Fibroblast of lung (primary cell): ENCODE data around the gene TRAPPC12. TPM values are rescaled to one million over a fixed set of nuclear protein-coding genes. Genes with fewer than 3 reads are reported as not detected.

Source experiments
- DNase-seq, 2 donors: peaks; one replicate each; pipeline versions ENCODE4 v3.0.0 to v3.0.0-alpha.2; 2010; ENCODE audit warnings: low read depth in 2 of 2
- H2AFZ ChIP-seq: 2 replicates; pipeline ENCODE4 v1.5.1; 2012; ENCODE audit warnings: low read length, control low read depth, inconsistent platforms
- H3K27ac ChIP-seq: 2 replicates; pipeline ENCODE4 v1.5.1; 2011; ENCODE audit warnings: low read length, control low read depth; ENCODE audit not compliant: insufficient read depth
- H3K27me3 ChIP-seq: 2 replicates; pipeline ENCODE4 v1.5.1; 2011; ENCODE audit warnings: mild to moderate bottlenecking, low read length; ENCODE audit not compliant: control insufficient read depth, insufficient read depth
- H3K36me3 ChIP-seq: 2 replicates; pipeline ENCODE4 v1.5.1; 2011; ENCODE audit warnings: low read length; ENCODE audit not compliant: control insufficient read depth, insufficient read depth
- H3K4me1 ChIP-seq: 2 replicates; pipeline ENCODE4 v1.5.1; 2011; ENCODE audit warnings: low read length; ENCODE audit not compliant: control insufficient read depth, insufficient read depth; ENCODE audit errors: extremely low read depth
- H3K4me2 ChIP-seq: 2 replicates; pipeline ENCODE4 v1.5.1; 2011; ENCODE audit warnings: low read length, control low read depth; ENCODE audit not compliant: insufficient read depth; ENCODE audit errors: extremely low read depth
- H3K4me3 ChIP-seq, 4 experiments: fragments of 200-600 bp in 1 of 4; sonication (generic) in 1 of 4; replicated peaks in 1 of 4; 2 replicates each; pipeline ENCODE4 v1.5.1; 2011 to 2016; ENCODE audit warnings: low read length in 4 of 4, low read depth in 3 of 4, mild to moderate bottlenecking in 3 of 4, control low read depth in 2 of 4, inconsistent platforms in 1 of 4, mixed read lengths in 1 of 4; ENCODE audit not compliant: insufficient read depth in 1 of 4; ENCODE audit errors: control extremely low read depth in 1 of 4
- H3K79me2 ChIP-seq: 2 replicates; pipeline ENCODE4 v1.5.1; 2012; ENCODE audit warnings: mild to moderate bottlenecking, low read length, inconsistent platforms; ENCODE audit not compliant: control insufficient read depth, insufficient read depth
- H3K9ac ChIP-seq: 2 replicates; pipeline ENCODE4 v1.5.1; 2011; ENCODE audit warnings: mild to moderate bottlenecking, low read length, control low read depth; ENCODE audit not compliant: insufficient read depth
- H3K9me3 ChIP-seq: 2 replicates; pipeline ENCODE4 v1.5.1; 2012; ENCODE audit warnings: low read depth, low read length; ENCODE audit not compliant: control insufficient read depth, insufficient read depth
- H4K20me1 ChIP-seq: 2 replicates; pipeline ENCODE4 v1.5.1; 2011; ENCODE audit warnings: low read length; ENCODE audit not compliant: control insufficient read depth, insufficient read depth; ENCODE audit errors: extremely low read depth
- EZH2 ChIP-seq: IDR thresholded peaks from 2 replicates; pipeline ENCODE4 v1.5.1; 2012; ENCODE audit warnings: low read length, control low read depth, mild to moderate bottlenecking; ENCODE audit errors: missing control alignments
- polyA plus RNA-seq, 2 donors: library from polyadenylated mRNA; depleted of rRNA in 1 of 2; stranded (reverse) in 1 of 2; unstranded in 1 of 2; fragments of >200 nt; gene quantifications; 2 replicates each; pipeline ENCODE4 v1.2.1, GENCODE V29; 2011 to 2012; ENCODE audit warnings: missing spikeins in 1 of 2
- total RNA-seq: library from RNA; depleted of rRNA; stranded (reverse); fragments of >200 nt; gene quantifications from 2 replicates; pipeline ENCODE4 v1.2.1, GENCODE V29; 2014
- TF ChIP-seq, protein P1 (sequence below), 2 donors: IDR thresholded peaks in 1 of 2; conservative IDR thresholded peaks in 1 of 2; 1 replicate in 1 of 2; 2 replicates in 1 of 2; pipeline ENCODE4 v1.5.1; 2011 to 2012; ENCODE audit warnings: low read length in 2 of 2, control low read depth in 1 of 2, inconsistent platforms in 1 of 2, low read depth in 1 of 2, mild to moderate bottlenecking in 1 of 2

Gene TRAPPC12
- total and polyA plus RNA-seq, 2 donors (not counting 1 experiment from before 2014, with no cell fraction given) = 33.7 to 53.2 TPM

DNA sequence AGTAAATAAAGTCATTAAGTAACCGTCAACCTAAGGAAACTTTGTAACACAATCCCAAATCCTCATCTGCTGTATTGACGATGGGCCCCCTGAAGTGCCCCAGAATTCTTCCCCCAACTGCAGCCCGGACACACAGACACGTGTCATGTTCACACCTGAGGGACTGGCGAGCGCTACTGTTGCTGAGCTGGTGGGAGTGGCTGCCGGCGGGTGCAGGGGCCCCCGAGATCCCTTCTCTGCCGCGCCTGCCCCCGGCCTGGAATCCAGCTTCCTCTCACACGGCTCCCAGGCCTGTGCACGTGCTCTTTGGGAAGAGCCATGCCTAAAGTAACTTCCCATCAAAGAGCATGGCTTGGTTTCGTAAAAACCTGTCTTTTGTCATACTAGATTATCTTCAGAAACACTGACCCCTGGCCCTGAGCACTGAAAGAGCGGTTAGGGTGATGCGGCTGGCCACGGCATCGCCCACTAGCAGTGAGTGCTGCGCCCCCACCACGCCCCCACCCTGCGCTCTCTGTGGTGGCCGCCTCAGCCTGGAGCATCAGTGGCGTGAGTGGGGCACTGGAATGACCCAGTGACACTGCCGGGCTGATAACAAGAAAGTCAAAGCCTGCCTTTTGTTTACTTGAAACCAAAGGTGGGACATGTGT is 83.8 kb downstream of the TRAPPC12 start:
- Histone ChIP-seq H4K20me1 (no peaks in the 10 kb centered on the region), H2AFZ (no peak overlapping the region), H3K9ac (no peak overlapping the region), H3K79me2 (no peaks in the 10 kb centered on the region), H3K9me3 (no peaks in the 10 kb centered on the region), H3K36me3 (peaks cover 22% of the 10 kb centered on the region), H3K4me2 (no peak overlapping the region), H3K27ac (no peak overlapping the region), H3K4me3 (no peak overlapping the region), H3K4me1 (peaks cover 12% of the 10 kb centered on the region), H3K27me3 (no peaks in the 10 kb centered on the region)
- DNase-seq = no peak
- TF ChIP-seq, protein P1, sequence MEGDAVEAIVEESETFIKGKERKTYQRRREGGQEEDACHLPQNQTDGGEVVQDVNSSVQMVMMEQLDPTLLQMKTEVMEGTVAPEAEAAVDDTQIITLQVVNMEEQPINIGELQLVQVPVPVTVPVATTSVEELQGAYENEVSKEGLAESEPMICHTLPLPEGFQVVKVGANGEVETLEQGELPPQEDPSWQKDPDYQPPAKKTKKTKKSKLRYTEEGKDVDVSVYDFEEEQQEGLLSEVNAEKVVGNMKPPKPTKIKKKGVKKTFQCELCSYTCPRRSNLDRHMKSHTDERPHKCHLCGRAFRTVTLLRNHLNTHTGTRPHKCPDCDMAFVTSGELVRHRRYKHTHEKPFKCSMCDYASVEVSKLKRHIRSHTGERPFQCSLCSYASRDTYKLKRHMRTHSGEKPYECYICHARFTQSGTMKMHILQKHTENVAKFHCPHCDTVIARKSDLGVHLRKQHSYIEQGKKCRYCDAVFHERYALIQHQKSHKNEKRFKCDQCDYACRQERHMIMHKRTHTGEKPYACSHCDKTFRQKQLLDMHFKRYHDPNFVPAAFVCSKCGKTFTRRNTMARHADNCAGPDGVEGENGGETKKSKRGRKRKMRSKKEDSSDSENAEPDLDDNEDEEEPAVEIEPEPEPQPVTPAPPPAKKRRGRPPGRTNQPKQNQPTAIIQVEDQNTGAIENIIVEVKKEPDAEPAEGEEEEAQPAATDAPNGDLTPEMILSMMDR (conservative IDR thresholded peaks at IDR 0.05 in 1 of 2, IDR thresholded peaks at IDR 0.05 in 1 of 2; ENCODE audit: low read depth in 1 of 2, low read length in 2 of 2) = no peak
- TF ChIP-seq EZH2 = no peak

DNA sequence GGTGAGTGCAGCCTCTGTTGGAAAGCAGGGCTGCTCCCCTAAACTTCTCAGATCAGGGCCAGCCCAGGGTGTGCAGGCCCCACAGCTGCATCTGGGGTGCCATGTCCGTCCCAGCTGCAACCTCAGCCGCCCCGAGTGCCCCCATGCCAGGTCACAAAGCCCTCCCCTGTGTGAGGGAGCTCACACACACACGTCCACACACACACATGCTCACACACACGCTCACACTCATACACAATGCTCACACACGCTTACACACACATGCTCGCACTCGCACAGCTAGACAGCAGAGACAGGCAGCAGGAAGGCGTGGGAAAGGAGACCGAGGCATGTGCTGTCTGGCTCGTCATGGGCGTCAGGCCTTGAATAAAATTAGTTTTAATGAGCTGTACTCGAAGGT is 84.5 kb downstream of the TRAPPC12 start:
- DNase-seq = no peak
- TF ChIP-seq, protein P1 (conservative IDR thresholded peaks at IDR 0.05 in 1 of 2, IDR thresholded peaks at IDR 0.05 in 1 of 2; ENCODE audit: low read depth in 1 of 2, low read length in 2 of 2) = no peak
- no peak for TF ChIP-seq EZH2
- H2AFZ ChIP-seq = no peak overlapping the region
- no peaks in the 10 kb centered on the region for H4K20me1 ChIP-seq
- no peaks in the 10 kb centered on the region for H3K9me3 ChIP-seq
- H3K27ac ChIP-seq = no peak overlapping the region
- H3K4me3 ChIP-seq = no peak overlapping the region
- H3K27me3 ChIP-seq = no peaks in the 10 kb centered on the region
- H3K9ac ChIP-seq = no peak overlapping the region
- H3K4me2 ChIP-seq = no peak overlapping the region
- peaks cover 12% of the 10 kb centered on the region for H3K4me1 ChIP-seq
- H3K36me3 ChIP-seq = peaks cover 26% of the 10 kb centered on the region
- H3K79me2 ChIP-seq = no peaks in the 10 kb centered on the region

DNA sequence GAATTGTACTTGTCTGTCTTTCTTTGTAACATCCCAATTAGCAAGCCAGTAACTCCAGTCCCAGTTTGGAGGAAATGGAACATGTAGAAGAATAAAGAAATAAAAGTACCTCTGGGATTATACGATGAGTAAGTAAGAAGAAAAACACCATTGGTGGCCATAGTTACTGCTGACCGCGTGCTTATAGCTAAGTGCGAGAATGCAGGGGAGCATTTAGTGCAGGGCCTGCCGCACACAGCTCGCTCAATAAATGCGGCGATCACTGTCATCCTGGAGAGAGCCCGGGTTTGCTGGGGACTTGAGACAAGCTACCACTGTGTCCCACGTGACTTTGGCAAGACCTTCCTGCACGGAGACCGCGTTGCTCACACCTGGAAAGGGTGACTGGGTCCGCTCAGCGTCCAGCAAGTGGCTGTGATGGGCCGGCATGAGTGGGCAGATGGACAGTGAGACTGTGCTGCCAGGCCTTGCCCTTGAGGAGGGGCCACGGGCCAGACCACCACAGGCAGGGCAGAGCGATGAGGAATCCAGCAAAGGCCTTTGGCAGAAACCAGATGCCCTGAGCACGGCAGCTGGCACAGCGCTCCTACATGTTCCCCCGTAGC is 85.0 kb downstream of the TRAPPC12 start:
- H3K79me2 ChIP-seq = no peaks in the 10 kb centered on the region
- H2AFZ ChIP-seq = no peak overlapping the region
- H3K36me3 ChIP-seq = peaks cover 26% of the 10 kb centered on the region
- no peak overlapping the region for H3K4me3 ChIP-seq
- H3K4me2 ChIP-seq = no peak overlapping the region
- peak overlapping the region; percentile 6 for H3K27ac ChIP-seq
- no peaks in the 10 kb centered on the region for H4K20me1 ChIP-seq
- H3K27me3 ChIP-seq = no peaks in the 10 kb centered on the region
- TF ChIP-seq EZH2 = no peak
- TF ChIP-seq, protein P1 (conservative IDR thresholded peaks at IDR 0.05 in 1 of 2, IDR thresholded peaks at IDR 0.05 in 1 of 2; ENCODE audit: low read depth in 1 of 2, low read length in 2 of 2) = no peak
- H3K9ac ChIP-seq = no peak overlapping the region
- no peak for DNase-seq
- H3K4me1 ChIP-seq = peaks cover 14% of the 10 kb centered on the region
- H3K9me3 ChIP-seq = no peaks in the 10 kb centered on the region
